Measurements from ENCODE around the gene VGLL4.

- TF ChIP-seq SP1 (IDR thresholded peaks at IDR 0.05), result no peak
- TF ChIP-seq HDGF (IDR thresholded peaks at IDR 0.05; ENCODE audit: borderline replicate concordance), result no peak
- no peak for TF ChIP-seq ELF4 (IDR thresholded peaks at IDR 0.05)
- TF ChIP-seq BHLHE40 (IDR thresholded peaks at IDR 0.05; ENCODE audit: borderline replicate concordance), result no peak
- TF ChIP-seq FOXA1 (IDR thresholded peaks at IDR 0.05), result no peak
- no peak for TF ChIP-seq FOXM1 (IDR thresholded peaks at IDR 0.05; ENCODE audit: borderline replicate concordance)
- TF ChIP-seq L3MBTL2 (conservative IDR thresholded peaks at IDR 0.05), result no peak
- TF ChIP-seq TARDBP (IDR thresholded peaks at IDR 0.05), result no peak
- no peak for TF ChIP-seq FOXK2 (IDR thresholded peaks at IDR 0.05)
- no peak for TF ChIP-seq SUZ12 (IDR thresholded peaks at IDR 0.05)
Measured at GRCh38 chr3:11583235-11583634, 60.5 kb downstream of the VGLL4 start.
